CD14-positive monocyte (primary cell): ENCODE data around the gene FLAD1. TPM values are rescaled to one million over a fixed set of nuclear protein-coding genes. Genes with fewer than 3 reads are reported as not detected.

Experiments used
- DNase-seq, 3 donors: peaks; one replicate each; pipeline ENCODE4 v3.0.0-alpha.2; 2011 to 2022
- H2AFZ ChIP-seq: 2 replicates; pipeline ENCODE4 v1.6.0; 2012; ENCODE audit warnings: mild to moderate bottlenecking, low read depth, low read length, inconsistent platforms; ENCODE audit not compliant: insufficient read depth, poor library complexity, severe bottlenecking
- H3K27ac ChIP-seq, 2 donors: 1 replicate in 1 of 2; 2 replicates in 1 of 2; pipeline ENCODE4 v1.5.1; 2012 to 2013; ENCODE audit warnings: low read length in 2 of 2, control low read depth in 1 of 2, inconsistent platforms in 1 of 2, low read depth in 1 of 2, mild to moderate bottlenecking in 1 of 2
- H3K27me3 ChIP-seq, 2 donors: one replicate each; pipeline versions ENCODE4 v1.6.0 to v1.6.1; 2011 to 2013; ENCODE audit warnings: low read length in 2 of 2; ENCODE audit not compliant: control insufficient read depth in 2 of 2, insufficient read depth in 2 of 2
- H3K36me3 ChIP-seq, 2 donors: replicated peaks in 1 of 2; 1 replicate in 1 of 2; 2 replicates in 1 of 2; pipeline versions ENCODE4 v1.5.1 to v1.6.1; 2012 to 2013; ENCODE audit warnings: low read length in 2 of 2, control low read depth in 1 of 2, inconsistent platforms in 1 of 2, mild to moderate bottlenecking in 1 of 2; ENCODE audit not compliant: insufficient read depth in 2 of 2, control insufficient read depth in 1 of 2
- H3K4me1 ChIP-seq, 2 donors: 1 replicate in 1 of 2; 2 replicates in 1 of 2; pipeline versions ENCODE4 v1.5.1 to v1.6.1; 2012 to 2013; ENCODE audit warnings: low read length in 2 of 2, control low read depth in 1 of 2, inconsistent platforms in 1 of 2, mild to moderate bottlenecking in 1 of 2, moderate library complexity in 1 of 2; ENCODE audit not compliant: insufficient read depth in 2 of 2, control insufficient read depth in 1 of 2
- H3K4me2 ChIP-seq: replicated peaks from 2 replicates; pipeline ENCODE3; 2012; ENCODE audit warnings: low read length, moderate library complexity, mild to moderate bottlenecking; ENCODE audit not compliant: poor library complexity, severe bottlenecking; ENCODE audit errors: extremely low read depth
- H3K4me3 ChIP-seq, 3 experiments: fragments of 200-600 bp in 1 of 3; sonication (generic) in 1 of 3; replicated peaks in 1 of 3; 1 replicate in 2 of 3; 2 replicates in 1 of 3; pipeline ENCODE4 v1.5.1; 2011 to 2013; ENCODE audit warnings: low read length in 3 of 3, mild to moderate bottlenecking in 3 of 3, control low read depth in 2 of 3, low read depth in 2 of 3, inconsistent platforms in 1 of 3, moderate library complexity in 1 of 3
- H3K79me2 ChIP-seq: 2 replicates; pipeline ENCODE4 v1.6.0; 2012; ENCODE audit warnings: mild to moderate bottlenecking, control low read depth, inconsistent platforms, low read length, moderate library complexity; ENCODE audit not compliant: insufficient read depth
- H3K9ac ChIP-seq: 2 replicates; pipeline ENCODE4 v1.6.0; 2017; ENCODE audit warnings: low read length, mild to moderate bottlenecking; ENCODE audit not compliant: insufficient read depth, poor library complexity, severe bottlenecking
- H3K9me3 ChIP-seq, 2 donors: replicated peaks in 1 of 2; 1 replicate in 1 of 2; 2 replicates in 1 of 2; pipeline versions ENCODE4 v1.5.1 to v1.6.1; 2012 to 2013; ENCODE audit warnings: low read length in 2 of 2, control low read depth in 1 of 2; ENCODE audit not compliant: control insufficient read depth in 1 of 2, insufficient read depth in 1 of 2
- H4K20me1 ChIP-seq: 2 replicates; pipeline ENCODE4 v1.6.0; 2012; ENCODE audit warnings: mild to moderate bottlenecking, low read length, control low read depth, moderate library complexity; ENCODE audit not compliant: insufficient read depth
- H3K27ac Mint-ChIP-seq, 7 donors: one replicate each; pipeline ENCODE4 v1.8.0; 2020; ENCODE audit warnings: mild to moderate bottlenecking in 7 of 7, mixed read lengths in 7 of 7, moderate library complexity in 6 of 7, inconsistent platforms in 2 of 7
- H3K27me3 Mint-ChIP-seq, 3 donors: one replicate each; pipeline ENCODE4 v1.8.0; 2021 to 2022; ENCODE audit warnings: low read depth in 3 of 3, mild to moderate bottlenecking in 3 of 3, mixed read lengths in 3 of 3, moderate library complexity in 3 of 3, inconsistent platforms in 1 of 3
- H3K36me3 Mint-ChIP-seq, 2 donors: one replicate each; pipeline ENCODE4 v1.8.0; 2020; ENCODE audit warnings: mixed read lengths in 2 of 2, inconsistent platforms in 1 of 2, mild to moderate bottlenecking in 1 of 2
- H3K4me1 Mint-ChIP-seq: one replicate; pipeline ENCODE4 v1.8.0; 2020; ENCODE audit warnings: mild to moderate bottlenecking, mixed read lengths
- H3K4me3 Mint-ChIP-seq, 2 donors: one replicate each; pipeline ENCODE4 v1.8.0; 2020; ENCODE audit warnings: mild to moderate bottlenecking in 2 of 2, mixed read lengths in 2 of 2, moderate library complexity in 1 of 2
- H3K9me3 Mint-ChIP-seq, 7 donors: one replicate each; pipeline ENCODE4 v1.8.0; 2020 to 2022; ENCODE audit warnings: mixed read lengths in 7 of 7, mild to moderate bottlenecking in 6 of 7, moderate library complexity in 6 of 7, inconsistent platforms in 2 of 7
- WGBS: methylation state at CpG from one replicate; pipeline ENCODE4 v1.1.5; 2013; ENCODE audit warnings: missing lambda C conversion rate; ENCODE audit not compliant: insufficient coverage; 5-methylcytosine and 5-hydroxymethylcytosine counted together
- intact Hi-C, 2 donors: fragments of 100-400 bp; cut with micrococcal nuclease; formaldehyde crosslinking; loops; one replicate each; pipeline versions ENCODE4 v1.15.0 to v1.15.1; 2023
- polyA plus RNA-seq, 3 donors: library from polyadenylated mRNA; depleted of rRNA in 1 of 3; unstranded in 2 of 3; stranded (reverse) in 1 of 3; fragments of 300-500 nt in 2 of 3; fragments of >200 nt in 1 of 3; fragmentation: Illumina TruSeq in 2 of 3; gene quantifications; 1 replicate in 2 of 3; 2 replicates in 1 of 3; pipeline ENCODE4 v1.2.3, GENCODE V29; 2012 to 2021
- TF ChIP-seq, protein P1 (sequence below): fragments of 200-600 bp; IDR thresholded peaks from one replicate; pipeline ENCODE4 v1.8.0; 2022; ENCODE audit warnings: antibody characterized with exemption, mild to moderate bottlenecking

Gene FLAD1
- polyA plus RNA-seq, 3 donors: 31.5 to 41.6 (median 35.1) TPM

DNA sequence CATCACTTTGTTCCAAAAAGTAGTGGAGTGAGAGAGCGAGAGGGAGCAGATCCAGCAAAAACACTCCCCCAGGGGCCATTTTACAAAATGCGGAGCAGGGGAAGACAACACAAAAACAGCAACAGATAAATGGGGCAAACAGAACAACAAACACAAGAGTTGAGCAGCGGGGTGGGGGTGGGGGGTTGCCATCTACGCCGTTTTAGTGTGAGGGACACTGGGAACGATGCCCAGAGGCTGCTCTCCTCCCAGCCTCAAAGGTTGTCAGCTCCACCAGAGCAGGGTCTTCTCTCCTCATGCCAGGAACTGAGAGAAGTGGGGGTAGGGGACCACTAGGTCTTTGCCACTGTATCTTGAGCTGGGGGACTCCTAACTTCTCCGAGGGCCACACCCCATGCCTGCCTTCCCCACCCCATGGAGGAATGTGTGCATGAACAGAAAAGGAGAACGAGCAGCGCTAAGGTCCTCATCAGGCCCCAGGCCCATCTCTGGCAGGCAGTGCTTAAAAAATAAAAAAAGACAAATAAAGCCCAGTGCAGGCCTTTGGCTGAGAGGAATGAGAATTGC is 26.0 kb upstream of the FLAD1 start:
- TF ChIP-seq, protein P1, sequence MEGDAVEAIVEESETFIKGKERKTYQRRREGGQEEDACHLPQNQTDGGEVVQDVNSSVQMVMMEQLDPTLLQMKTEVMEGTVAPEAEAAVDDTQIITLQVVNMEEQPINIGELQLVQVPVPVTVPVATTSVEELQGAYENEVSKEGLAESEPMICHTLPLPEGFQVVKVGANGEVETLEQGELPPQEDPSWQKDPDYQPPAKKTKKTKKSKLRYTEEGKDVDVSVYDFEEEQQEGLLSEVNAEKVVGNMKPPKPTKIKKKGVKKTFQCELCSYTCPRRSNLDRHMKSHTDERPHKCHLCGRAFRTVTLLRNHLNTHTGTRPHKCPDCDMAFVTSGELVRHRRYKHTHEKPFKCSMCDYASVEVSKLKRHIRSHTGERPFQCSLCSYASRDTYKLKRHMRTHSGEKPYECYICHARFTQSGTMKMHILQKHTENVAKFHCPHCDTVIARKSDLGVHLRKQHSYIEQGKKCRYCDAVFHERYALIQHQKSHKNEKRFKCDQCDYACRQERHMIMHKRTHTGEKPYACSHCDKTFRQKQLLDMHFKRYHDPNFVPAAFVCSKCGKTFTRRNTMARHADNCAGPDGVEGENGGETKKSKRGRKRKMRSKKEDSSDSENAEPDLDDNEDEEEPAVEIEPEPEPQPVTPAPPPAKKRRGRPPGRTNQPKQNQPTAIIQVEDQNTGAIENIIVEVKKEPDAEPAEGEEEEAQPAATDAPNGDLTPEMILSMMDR: no peak
- no peaks in the 10 kb centered on the region for H3K9me3 ChIP-seq
- no peak overlapping the region for H2AFZ ChIP-seq
- peaks cover 13 to 19% of the 10 kb centered on the region in 2 donors for H3K36me3 ChIP-seq
- H3K27me3 Mint-ChIP-seq: peaks cover 0 to 3% (median 1%) of the 10 kb centered on the region in 3 donors
- no peaks in the 10 kb centered on the region for H3K27me3 ChIP-seq
- intact Hi-C loops: no loop called here
- H3K9me3 Mint-ChIP-seq: no peaks in the 10 kb centered on the region
- peaks cover 57% of the 10 kb centered on the region for H3K79me2 ChIP-seq
- no peak overlapping the region for H3K4me2 ChIP-seq
- H3K27ac Mint-ChIP-seq: peak overlapping the region in 2 of 7 donors; percentile 10 to 50
- DNase-seq: no peak
- H3K9ac ChIP-seq: no peak overlapping the region
- H3K27ac ChIP-seq: no peak overlapping the region
- peaks cover 49% of the 10 kb centered on the region for H4K20me1 ChIP-seq
- WGBS: no CpG with 5 or more reads among the region's 9 CpGs
- peaks cover 13 to 20% of the 10 kb centered on the region in 2 donors for H3K36me3 Mint-ChIP-seq
- peaks cover 41 to 57% of the 10 kb centered on the region in 2 donors for H3K4me1 ChIP-seq
- H3K4me1 Mint-ChIP-seq: peaks cover 62% of the 10 kb centered on the region
- H3K4me3 Mint-ChIP-seq: no peak overlapping the region
- H3K4me3 ChIP-seq: no peak overlapping the region

DNA sequence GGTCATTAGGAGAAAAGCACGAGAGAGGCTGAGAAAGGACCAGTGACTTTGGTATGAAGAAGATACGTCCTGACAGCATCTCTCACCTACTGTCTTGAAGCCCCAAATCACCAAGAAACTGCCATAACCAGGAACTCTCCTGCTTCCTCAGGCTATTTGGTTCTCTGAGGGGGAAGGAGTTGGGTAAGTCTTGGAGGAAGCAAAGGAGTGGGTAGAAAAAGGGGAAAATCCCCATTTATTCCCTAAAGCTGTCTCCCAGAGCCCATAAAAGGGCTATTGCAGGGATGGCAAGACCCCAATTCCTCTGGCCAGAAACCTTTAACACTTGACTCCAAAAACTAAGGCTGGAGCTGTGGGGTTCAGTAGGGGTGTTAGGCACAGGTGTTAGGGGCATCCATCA is 25.1 kb upstream of the FLAD1 start:
- Histone ChIP-seq H3K4me1 (peaks cover 42 to 61% of the 10 kb centered on the region in 2 donors), H3K79me2 (peaks cover 58% of the 10 kb centered on the region), H3K27me3 (no peaks in the 10 kb centered on the region), H3K9me3 (no peaks in the 10 kb centered on the region), H3K27ac (no peak overlapping the region), H3K4me3 (no peak overlapping the region), H3K4me2 (no peak overlapping the region), H2AFZ (no peak overlapping the region), H3K36me3 (peaks cover 14 to 20% of the 10 kb centered on the region in 2 donors), H4K20me1 (peaks cover 44% of the 10 kb centered on the region), H3K9ac (no peak overlapping the region)
- Mint-ChIP-seq H3K9me3 (no peaks in the 10 kb centered on the region), H3K27ac (peak overlapping the region in 1 of 7 donors; percentile 44), H3K4me1 (peaks cover 61% of the 10 kb centered on the region), H3K27me3 (peaks cover 0 to 3% (median 1%) of the 10 kb centered on the region in 3 donors), H3K36me3 (peaks cover 10 to 15% of the 10 kb centered on the region in 2 donors), H3K4me3 (no peak overlapping the region)
- WGBS: no CpG with 5 or more reads among the region's 2 CpGs
- intact Hi-C loops: no loop called here
- TF ChIP-seq, protein P1: no peak
- no peak for DNase-seq
